ENCODE data around the gene ZCCHC2.
A peak's percentile ranks its signal among the peaks of the same experiment; 100 is the strongest.

ZCCHC2 gene

DNA sequence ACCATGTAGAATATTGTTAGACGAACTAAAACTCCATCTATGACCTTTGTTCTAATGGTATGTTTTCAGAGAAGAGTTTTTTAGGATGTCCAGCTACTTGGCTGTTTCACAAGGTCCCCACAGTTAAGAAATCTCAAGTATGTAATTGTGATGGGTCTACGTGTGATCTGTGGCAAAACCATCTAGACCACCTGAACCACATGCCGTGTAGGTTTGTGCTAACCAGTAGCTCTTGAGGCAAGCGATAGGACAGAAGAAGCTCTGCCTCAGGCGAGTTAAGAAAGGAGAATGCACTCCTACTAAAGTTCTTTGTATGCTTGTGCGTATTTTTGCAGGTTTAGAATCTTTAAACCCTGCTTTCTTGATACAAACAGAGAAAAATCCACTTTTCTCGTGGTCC is 13.2 kb downstream of the ZCCHC2 start:
- DNase-seq (ENCODE audit: low read depth) = no peak
- H3K4me3 ChIP-seq (ENCODE audit: low read length) = no peak overlapping the region
- TF ChIP-seq, protein P1, sequence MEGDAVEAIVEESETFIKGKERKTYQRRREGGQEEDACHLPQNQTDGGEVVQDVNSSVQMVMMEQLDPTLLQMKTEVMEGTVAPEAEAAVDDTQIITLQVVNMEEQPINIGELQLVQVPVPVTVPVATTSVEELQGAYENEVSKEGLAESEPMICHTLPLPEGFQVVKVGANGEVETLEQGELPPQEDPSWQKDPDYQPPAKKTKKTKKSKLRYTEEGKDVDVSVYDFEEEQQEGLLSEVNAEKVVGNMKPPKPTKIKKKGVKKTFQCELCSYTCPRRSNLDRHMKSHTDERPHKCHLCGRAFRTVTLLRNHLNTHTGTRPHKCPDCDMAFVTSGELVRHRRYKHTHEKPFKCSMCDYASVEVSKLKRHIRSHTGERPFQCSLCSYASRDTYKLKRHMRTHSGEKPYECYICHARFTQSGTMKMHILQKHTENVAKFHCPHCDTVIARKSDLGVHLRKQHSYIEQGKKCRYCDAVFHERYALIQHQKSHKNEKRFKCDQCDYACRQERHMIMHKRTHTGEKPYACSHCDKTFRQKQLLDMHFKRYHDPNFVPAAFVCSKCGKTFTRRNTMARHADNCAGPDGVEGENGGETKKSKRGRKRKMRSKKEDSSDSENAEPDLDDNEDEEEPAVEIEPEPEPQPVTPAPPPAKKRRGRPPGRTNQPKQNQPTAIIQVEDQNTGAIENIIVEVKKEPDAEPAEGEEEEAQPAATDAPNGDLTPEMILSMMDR (IDR thresholded peaks at IDR 0.05; ENCODE audit: insufficient read depth, low read depth, low read length, missing control alignments) = no peak

DNA sequence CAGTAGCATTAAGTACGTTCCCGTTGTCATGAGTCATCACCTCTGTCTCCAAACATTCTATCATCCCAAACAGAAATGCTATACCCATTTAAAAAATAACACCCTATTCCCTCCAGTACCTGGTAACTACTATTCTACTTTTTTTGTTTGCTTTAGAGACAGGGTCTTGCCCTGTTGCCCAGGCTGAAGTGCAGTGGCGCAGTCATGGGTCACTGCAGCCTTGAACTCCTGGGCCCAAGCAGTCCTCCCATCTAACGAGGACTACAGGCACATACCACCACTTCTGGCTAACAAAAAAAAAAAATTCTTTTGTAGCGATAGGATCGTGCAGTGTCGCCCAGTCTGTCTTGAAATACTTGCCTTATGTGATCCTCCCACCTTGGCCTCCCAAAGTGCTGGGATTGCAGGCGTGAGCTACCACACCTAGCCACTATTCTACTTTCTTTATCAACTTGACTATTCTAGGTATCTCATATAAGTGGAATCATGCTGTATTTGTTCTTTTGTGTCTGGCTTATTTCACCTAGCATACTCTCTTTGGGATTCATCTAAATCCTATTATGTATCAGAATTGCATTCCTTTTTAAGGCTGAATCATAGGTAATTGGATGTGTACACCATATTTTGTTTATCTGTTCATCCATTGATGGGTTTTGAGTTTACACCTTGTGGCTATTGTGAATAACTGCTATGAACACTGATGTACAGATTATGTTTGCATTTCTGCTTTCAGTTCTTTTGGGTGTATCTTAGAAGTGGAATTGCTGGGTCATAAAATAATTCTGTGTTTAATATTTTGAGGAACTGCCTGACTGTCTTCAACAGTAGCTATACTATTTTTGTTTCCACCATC is 14.4 kb downstream of the ZCCHC2 start:
- no peak overlapping the region for H3K4me3 ChIP-seq (ENCODE audit: low read length)
- TF ChIP-seq, protein P1 (IDR thresholded peaks at IDR 0.05; ENCODE audit: insufficient read depth, low read depth, low read length, missing control alignments) = no peak
- peak; percentile 19 for DNase-seq (ENCODE audit: low read depth)

DNA sequence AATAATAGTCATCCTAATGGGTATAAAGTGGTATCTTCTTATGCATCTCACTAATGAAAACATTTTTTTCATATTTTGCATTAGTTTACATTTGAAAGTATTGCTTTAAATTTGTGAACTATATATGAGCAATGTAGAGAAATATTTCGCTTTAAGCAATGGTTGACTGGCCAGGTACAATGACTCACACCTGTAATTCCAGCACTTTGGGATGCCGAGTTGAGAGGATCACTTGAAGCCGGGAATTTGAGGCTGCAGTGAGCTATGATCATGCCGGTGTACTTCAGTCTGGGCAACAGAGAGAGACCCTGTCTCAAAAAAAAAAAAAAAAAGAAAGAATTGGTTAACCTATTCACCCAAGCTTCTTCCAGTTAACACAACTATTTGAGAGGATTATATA is 15.1 kb downstream of the ZCCHC2 start:
- no peak overlapping the region for H3K4me3 ChIP-seq (ENCODE audit: low read length)
- peak; percentile 88 for DNase-seq (ENCODE audit: low read depth)
- TF ChIP-seq, protein P1 (IDR thresholded peaks at IDR 0.05; ENCODE audit: insufficient read depth, low read depth, low read length, missing control alignments) = no peak

DNA sequence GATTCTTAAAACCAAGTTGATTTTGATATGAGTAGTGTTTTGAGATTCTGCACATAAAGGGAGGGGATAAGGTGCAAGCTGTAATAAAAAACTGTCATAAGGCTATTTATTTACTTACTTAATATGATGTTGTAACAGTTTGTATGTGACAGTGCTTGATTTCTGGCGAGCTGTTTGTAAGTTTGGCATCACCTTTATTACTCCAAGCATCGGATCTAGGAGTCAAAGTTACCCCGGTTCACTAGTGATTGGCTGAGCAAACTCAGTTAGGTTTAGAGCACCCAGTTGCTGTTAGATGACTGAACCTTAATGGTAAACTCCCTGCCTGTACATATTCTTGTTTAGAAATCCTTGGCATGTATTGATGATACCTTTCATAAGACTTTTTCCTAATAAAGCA is 16.1 kb downstream of the ZCCHC2 start:
- TF ChIP-seq, protein P1 (IDR thresholded peaks at IDR 0.05; ENCODE audit: insufficient read depth, low read depth, low read length, missing control alignments) = no peak
- H3K4me3 ChIP-seq (ENCODE audit: low read length) = no peak overlapping the region
- DNase-seq (ENCODE audit: low read depth) = no peak

DNA sequence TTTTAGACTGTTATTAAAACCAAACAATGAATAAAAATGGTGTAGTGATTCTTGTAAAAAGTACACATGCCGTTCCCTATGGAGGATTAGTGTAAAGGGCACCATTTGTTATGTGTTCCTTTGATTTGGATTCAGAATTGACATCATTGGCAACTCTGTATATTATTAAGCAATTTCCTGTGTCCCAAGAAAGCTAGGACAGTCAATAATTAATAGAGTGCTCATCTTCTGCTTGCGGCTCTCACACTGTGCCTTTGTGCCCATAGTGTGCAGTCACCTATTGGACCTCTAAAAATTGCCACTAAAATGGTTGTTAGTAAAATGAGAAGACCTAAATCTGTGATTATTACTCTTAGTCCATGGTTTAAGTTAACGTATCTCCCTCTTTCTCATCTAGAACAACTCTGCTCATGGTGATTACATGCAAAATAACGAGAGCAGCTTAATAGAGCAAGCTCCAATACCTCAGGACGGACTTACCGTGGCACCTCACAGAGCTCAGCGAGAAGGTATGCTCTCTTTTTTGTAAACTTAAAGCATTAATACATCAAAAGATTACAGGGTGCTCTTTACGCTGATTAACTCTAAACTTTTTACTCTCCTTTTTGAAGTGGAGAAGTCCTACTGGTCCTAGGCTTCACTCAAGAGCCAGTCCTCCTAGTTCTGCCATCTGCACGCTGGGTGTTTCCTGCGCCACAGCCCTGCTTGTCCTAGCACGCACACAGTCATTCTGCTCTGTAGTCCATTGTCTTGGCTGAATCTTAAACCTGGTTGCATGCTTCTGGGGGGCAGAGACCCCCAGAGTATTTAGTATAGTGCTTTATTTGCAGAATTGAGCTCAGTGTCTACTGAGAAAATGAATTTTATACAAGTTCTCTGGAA is 16.7 kb downstream of the ZCCHC2 start:
- peak; percentile 71 for DNase-seq (ENCODE audit: low read depth)
- no peak overlapping the region for H3K4me3 ChIP-seq (ENCODE audit: low read length)
- TF ChIP-seq, protein P1 (IDR thresholded peaks at IDR 0.05; ENCODE audit: insufficient read depth, low read depth, low read length, missing control alignments) = no peak

DNA sequence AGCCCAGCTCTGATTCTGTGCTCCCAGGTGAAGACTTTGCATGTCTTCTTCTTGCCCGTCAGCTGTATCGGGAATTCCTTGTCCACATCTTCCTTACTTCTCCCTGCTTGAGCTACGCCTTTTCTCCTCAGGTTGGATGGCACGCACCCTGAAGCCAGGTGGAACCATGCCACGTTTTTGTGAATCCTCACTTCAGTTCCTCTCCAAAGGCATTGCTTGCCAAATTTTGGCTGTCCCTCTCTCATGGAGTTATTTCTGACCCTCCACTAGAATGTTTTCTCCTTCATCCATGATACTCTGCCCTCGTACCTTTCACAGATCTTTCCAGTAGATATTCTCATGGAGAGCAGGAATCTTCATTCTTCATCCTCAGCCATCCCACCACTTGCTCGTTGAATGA is 20.2 kb downstream of the ZCCHC2 start:
- TF ChIP-seq, protein P1 (IDR thresholded peaks at IDR 0.05; ENCODE audit: insufficient read depth, low read depth, low read length, missing control alignments) = no peak
- DNase-seq (ENCODE audit: low read depth) = no peak
- H3K4me3 ChIP-seq (ENCODE audit: low read length) = no peak overlapping the region
